OCI-LY3 (cell line): ENCODE results near the gene EN1.

Source experiments
- H2AFZ ChIP-seq: fragments of 200-600, 300-600 bp; shearing (Covaris generic); 2 replicates; pipeline ENCODE4 v1.6.0; 2014; ENCODE audit warnings: antibody characterized with exemption, low read depth, low read length
- H3K27ac ChIP-seq: fragments of 200-600, 300-600 bp; sonication (generic); 2 replicates; pipeline ENCODE4 v1.5.1; 2014; ENCODE audit warnings: mild to moderate bottlenecking, low read length, moderate library complexity, mixed read lengths
- H3K27me3 ChIP-seq: fragments of 200-600, 300-600 bp; sonication (generic); 2 replicates; pipeline ENCODE4 v1.6.1; 2014; ENCODE audit warnings: low read depth, low read length, mixed read lengths
- H3K36me3 ChIP-seq: fragments of 200-600, 300-600 bp; sonication (generic); replicated peaks from 2 replicates; pipeline ENCODE3; 2014; ENCODE audit warnings: low read depth, low read length, mixed read lengths
- H3K4me1 ChIP-seq: fragments of 300-600, 200-600 bp; sonication (generic); 2 replicates; pipeline ENCODE4 v1.6.1; 2014; ENCODE audit warnings: low read length, mixed read lengths
- H3K4me2 ChIP-seq: fragments of 200-600, 300-600 bp; sonication (generic); 2 replicates; pipeline ENCODE4 v1.6.1; 2014; ENCODE audit warnings: low read length, mixed read lengths
- H3K4me3 ChIP-seq: fragments of 300-600, 200-600 bp; sonication (generic); 2 replicates; pipeline ENCODE4 v1.5.1; 2014; ENCODE audit warnings: antibody characterized with exemption, mild to moderate bottlenecking, low read length, moderate library complexity
- H3K79me2 ChIP-seq: fragments of 300-600, 200-600 bp; shearing (Covaris generic); 2 replicates; pipeline ENCODE4 v1.6.1; 2014; ENCODE audit warnings: mild to moderate bottlenecking, low read length, mixed read lengths
- H3K9ac ChIP-seq: fragments of 300-600, 200-600 bp; shearing (Covaris generic); 2 replicates; pipeline ENCODE4 v1.6.0; 2014; ENCODE audit warnings: mild to moderate bottlenecking, low read length, moderate library complexity
- H3K9me3 ChIP-seq: fragments of 200-600, 300-600 bp; shearing (Covaris generic); 2 replicates; pipeline ENCODE4 v1.6.1; 2014; ENCODE audit warnings: low read length, mixed read lengths; ENCODE audit not compliant: insufficient read depth
- H4K20me1 ChIP-seq: fragments of 200-600, 300-600 bp; sonication (generic); 2 replicates; pipeline ENCODE4 v1.6.1; 2016; ENCODE audit warnings: low read length, mixed read lengths; ENCODE audit not compliant: insufficient read depth
- EZH2phosphoT487 ChIP-seq: fragments of 200-600 bp; shearing (Covaris generic); IDR thresholded peaks from 2 replicates; pipeline ENCODE4 v1.6.1; 2018; ENCODE audit warnings: antibody characterized with exemption, mixed run types, low read depth
- TF ChIP-seq, protein P1 (sequence below): fragments of 200-600, 300-600 bp; sonication (generic); IDR thresholded peaks from 2 replicates; pipeline ENCODE4 v1.5.1; 2014; ENCODE audit warnings: antibody characterized with exemption, low read length, low read depth

EN1 gene

DNA sequence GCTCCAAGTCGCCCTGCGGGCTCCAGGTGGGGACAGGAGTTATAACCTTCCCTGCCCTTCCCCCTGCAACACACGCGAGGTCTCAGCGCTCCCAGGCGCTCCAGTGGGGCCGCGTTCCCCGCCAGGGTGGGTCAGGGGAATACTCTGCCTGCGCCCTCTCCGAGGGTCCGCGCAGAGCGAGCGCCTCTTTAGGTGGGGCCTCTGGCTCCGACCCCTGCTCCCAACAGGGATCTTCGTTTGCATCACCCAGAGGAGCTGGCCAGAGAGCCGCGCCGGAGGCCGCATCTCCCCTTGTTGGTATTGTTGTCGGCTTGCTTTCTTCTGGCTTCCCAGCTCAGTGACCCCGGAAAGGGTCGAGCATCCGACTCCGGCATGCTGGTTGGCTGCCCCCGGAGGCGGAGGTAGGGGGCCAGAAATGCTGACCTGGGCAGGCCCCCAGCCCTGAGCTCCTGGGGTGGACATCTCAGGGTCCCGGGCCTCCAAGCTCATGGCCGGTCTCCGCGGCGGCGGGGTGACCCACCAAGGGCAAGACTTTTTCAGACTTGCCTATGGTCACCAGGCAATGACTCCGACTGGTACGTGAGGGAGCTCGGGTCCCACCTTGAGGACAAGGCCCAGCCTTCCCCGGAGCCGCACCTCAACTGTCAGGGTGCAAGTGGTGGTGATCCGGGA, 11.2 kb upstream of the EN1 start:
- Histone ChIP-seq H3K79me2 (no peaks in the 10 kb centered on the region), H4K20me1 (no peaks in the 10 kb centered on the region), H2AFZ (no peak overlapping the region)

DNA sequence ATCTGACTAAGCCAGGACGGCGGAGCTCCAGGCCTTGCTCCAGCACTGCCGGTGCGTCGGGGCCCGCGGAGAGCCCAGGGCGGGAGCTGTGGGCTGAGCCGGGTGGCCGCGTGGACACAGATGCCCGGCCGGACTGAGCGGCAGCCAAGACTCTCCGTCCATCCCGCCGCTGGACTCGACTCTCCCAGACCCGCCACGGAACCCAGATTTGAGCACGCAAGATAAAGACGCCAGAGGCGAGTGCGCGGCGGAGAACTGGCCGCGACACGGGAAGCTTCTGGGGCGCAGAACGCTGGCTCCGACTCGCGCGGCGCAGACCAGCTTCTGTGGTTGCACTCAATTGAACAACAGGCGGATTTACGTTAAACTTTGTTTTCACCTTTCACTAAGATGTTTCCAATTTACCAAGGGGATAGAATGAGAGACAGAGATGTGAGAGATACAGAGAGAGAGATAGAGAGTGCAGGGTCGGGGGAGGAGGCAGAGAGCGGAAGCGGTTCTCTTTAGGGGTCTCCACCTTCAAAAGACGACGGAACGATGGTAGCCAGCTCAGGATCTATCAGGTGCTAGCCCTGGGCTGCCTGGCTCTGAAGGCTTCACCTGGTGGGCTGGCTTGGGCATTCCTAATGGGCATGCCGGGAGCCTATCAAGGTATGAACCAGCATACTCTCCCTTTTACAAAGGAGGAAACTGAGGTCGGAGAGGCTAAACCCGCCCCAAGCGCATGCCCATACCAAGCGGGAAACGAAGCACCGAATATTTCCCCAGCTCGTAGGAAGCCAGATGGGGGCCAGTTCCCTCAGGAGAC, 10.4 kb upstream of the EN1 start:
- H3K4me1 ChIP-seq: no peaks in the 10 kb centered on the region
- TF ChIP-seq, protein P1, sequence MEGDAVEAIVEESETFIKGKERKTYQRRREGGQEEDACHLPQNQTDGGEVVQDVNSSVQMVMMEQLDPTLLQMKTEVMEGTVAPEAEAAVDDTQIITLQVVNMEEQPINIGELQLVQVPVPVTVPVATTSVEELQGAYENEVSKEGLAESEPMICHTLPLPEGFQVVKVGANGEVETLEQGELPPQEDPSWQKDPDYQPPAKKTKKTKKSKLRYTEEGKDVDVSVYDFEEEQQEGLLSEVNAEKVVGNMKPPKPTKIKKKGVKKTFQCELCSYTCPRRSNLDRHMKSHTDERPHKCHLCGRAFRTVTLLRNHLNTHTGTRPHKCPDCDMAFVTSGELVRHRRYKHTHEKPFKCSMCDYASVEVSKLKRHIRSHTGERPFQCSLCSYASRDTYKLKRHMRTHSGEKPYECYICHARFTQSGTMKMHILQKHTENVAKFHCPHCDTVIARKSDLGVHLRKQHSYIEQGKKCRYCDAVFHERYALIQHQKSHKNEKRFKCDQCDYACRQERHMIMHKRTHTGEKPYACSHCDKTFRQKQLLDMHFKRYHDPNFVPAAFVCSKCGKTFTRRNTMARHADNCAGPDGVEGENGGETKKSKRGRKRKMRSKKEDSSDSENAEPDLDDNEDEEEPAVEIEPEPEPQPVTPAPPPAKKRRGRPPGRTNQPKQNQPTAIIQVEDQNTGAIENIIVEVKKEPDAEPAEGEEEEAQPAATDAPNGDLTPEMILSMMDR: no peak
- TF ChIP-seq EZH2phosphoT487: no peak
- no peaks in the 10 kb centered on the region for H3K27me3 ChIP-seq

More for the DNA sequence above, 11.2 kb upstream of the EN1 start:
- Histone ChIP-seq H3K4me1 (no peaks in the 10 kb centered on the region), H3K9me3 (no peaks in the 10 kb centered on the region), H3K4me3 (no peak overlapping the region), H3K27ac (no peak overlapping the region), H3K9ac (no peak overlapping the region), H3K36me3 (no peaks in the 10 kb centered on the region), H3K27me3 (no peaks in the 10 kb centered on the region), H3K4me2 (no peak overlapping the region)
- TF ChIP-seq EZH2phosphoT487: no peak
- TF ChIP-seq, protein P1: no peak

DNA sequence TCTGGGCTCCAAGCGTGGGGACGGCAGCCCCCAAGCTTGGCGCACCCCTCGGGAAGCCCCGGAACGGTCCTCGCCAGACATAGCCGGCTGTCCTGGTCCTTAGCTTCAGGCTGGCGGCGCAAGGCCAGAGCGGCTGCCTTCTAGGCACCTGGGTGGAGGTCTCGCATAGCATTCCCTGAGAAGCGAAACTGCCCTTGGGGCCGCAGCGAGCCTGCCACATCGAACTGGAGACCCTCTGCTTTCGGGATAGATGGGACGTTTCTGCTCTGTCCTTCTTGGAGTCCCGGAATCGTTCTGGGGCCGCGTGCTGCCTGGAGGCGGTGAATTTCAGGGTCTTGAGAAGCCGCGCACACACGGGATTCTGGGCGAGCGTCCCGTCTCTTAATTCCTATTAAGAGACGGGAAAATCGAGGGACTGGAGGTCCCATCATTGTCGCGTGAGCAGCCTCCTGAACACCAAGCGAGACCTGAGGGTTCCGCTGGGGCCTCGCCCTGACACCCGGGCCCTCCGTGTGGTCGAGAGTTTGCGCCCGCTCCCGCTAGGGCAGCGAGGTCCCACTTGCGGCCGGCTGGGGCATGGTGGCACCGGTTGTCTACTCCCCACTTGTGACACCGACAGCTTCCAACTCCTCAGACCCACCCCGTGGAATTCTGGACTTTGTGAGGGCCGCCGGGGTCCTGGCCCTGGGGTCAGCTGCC, 9.7 kb upstream of the EN1 start:
- Histone ChIP-seq H3K27me3 (no peaks in the 10 kb centered on the region), H3K4me3 (no peak overlapping the region), H4K20me1 (no peaks in the 10 kb centered on the region), H3K4me2 (no peak overlapping the region), H3K27ac (no peak overlapping the region), H3K79me2 (no peaks in the 10 kb centered on the region), H3K9me3 (no peaks in the 10 kb centered on the region), H3K9ac (no peak overlapping the region), H3K36me3 (no peaks in the 10 kb centered on the region), H3K4me1 (no peaks in the 10 kb centered on the region), H2AFZ (no peak overlapping the region)
- TF ChIP-seq, protein P1: no peak
- TF ChIP-seq EZH2phosphoT487: no peak

More for the DNA sequence above, 10.4 kb upstream of the EN1 start:
- Histone ChIP-seq H3K4me3 (no peak overlapping the region), H4K20me1 (no peaks in the 10 kb centered on the region), H3K4me2 (no peak overlapping the region), H3K79me2 (no peaks in the 10 kb centered on the region), H3K36me3 (no peaks in the 10 kb centered on the region), H3K27ac (no peak overlapping the region), H3K9me3 (no peaks in the 10 kb centered on the region), H2AFZ (no peak overlapping the region), H3K9ac (no peak overlapping the region)
